ENCODE results near the gene PTGS1.

DNA sequence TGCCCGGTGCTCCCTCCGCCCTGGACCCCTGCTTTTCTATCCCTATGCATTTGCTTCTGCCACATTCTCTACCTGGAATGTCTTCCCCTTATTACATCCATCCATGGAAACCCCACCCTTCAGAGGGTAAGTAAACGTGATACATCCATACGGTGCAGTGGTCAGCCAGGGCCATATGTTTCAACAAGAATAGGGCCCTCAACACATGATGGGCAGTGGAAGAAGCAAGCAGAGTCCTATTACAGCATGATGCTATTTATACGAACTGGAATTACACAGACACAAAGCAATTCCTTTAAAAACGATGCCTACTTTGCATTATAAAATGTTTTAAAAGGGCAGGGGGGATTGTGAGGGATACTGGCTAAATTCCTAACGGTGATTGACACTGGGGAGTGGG, 38.2 kb upstream of the PTGS1 start:
- TF ChIP-seq, protein P1, sequence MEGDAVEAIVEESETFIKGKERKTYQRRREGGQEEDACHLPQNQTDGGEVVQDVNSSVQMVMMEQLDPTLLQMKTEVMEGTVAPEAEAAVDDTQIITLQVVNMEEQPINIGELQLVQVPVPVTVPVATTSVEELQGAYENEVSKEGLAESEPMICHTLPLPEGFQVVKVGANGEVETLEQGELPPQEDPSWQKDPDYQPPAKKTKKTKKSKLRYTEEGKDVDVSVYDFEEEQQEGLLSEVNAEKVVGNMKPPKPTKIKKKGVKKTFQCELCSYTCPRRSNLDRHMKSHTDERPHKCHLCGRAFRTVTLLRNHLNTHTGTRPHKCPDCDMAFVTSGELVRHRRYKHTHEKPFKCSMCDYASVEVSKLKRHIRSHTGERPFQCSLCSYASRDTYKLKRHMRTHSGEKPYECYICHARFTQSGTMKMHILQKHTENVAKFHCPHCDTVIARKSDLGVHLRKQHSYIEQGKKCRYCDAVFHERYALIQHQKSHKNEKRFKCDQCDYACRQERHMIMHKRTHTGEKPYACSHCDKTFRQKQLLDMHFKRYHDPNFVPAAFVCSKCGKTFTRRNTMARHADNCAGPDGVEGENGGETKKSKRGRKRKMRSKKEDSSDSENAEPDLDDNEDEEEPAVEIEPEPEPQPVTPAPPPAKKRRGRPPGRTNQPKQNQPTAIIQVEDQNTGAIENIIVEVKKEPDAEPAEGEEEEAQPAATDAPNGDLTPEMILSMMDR (IDR thresholded peaks at IDR 0.05; ENCODE audit: poor library complexity, severe bottlenecking) = no peak
- TF ChIP-seq POLR2AphosphoS5 (IDR thresholded peaks at IDR 0.05) (no peak), TAF1 (IDR thresholded peaks at IDR 0.05; ENCODE audit: low read depth) (no peak), EP300 (conservative IDR thresholded peaks at IDR 0.05; ENCODE audit: poor library complexity, severe bottlenecking) (no peak), EZH2 (IDR thresholded peaks at IDR 0.05; ENCODE audit: borderline replicate concordance, insufficient read depth, low read length, poor library complexity, severe bottlenecking) (no peak), RAD21 (conservative IDR thresholded peaks at IDR 0.05) (no peak), MXI1 (conservative IDR thresholded peaks at IDR 0.05; ENCODE audit: poor library complexity, severe bottlenecking) (no peak), SMC3 (conservative IDR thresholded peaks at IDR 0.05; ENCODE audit: poor library complexity) (no peak)
- TF ChIP-seq, protein P2, sequence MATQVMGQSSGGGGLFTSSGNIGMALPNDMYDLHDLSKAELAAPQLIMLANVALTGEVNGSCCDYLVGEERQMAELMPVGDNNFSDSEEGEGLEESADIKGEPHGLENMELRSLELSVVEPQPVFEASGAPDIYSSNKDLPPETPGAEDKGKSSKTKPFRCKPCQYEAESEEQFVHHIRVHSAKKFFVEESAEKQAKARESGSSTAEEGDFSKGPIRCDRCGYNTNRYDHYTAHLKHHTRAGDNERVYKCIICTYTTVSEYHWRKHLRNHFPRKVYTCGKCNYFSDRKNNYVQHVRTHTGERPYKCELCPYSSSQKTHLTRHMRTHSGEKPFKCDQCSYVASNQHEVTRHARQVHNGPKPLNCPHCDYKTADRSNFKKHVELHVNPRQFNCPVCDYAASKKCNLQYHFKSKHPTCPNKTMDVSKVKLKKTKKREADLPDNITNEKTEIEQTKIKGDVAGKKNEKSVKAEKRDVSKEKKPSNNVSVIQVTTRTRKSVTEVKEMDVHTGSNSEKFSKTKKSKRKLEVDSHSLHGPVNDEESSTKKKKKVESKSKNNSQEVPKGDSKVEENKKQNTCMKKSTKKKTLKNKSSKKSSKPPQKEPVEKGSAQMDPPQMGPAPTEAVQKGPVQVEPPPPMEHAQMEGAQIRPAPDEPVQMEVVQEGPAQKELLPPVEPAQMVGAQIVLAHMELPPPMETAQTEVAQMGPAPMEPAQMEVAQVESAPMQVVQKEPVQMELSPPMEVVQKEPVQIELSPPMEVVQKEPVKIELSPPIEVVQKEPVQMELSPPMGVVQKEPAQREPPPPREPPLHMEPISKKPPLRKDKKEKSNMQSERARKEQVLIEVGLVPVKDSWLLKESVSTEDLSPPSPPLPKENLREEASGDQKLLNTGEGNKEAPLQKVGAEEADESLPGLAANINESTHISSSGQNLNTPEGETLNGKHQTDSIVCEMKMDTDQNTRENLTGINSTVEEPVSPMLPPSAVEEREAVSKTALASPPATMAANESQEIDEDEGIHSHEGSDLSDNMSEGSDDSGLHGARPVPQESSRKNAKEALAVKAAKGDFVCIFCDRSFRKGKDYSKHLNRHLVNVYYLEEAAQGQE (IDR thresholded peaks at IDR 0.05; ENCODE audit: borderline replicate concordance) = no peak
